GM23338 (cell line): ENCODE data around the gene PKHD1. TPM values are rescaled to one million over a fixed set of nuclear protein-coding genes. Genes with fewer than 3 reads are reported as not detected.

Source experiments
- ATAC-seq: fragments of 200-7000 bp; cut with Tn5 transposase; 3 replicates; pipeline ENCODE4 v1.9.1; 2020
- DNase-seq: peaks from one replicate; pipeline ENCODE4 v3.0.0-alpha.2; 2015; ENCODE audit warnings: low spot score
- H2AFZ ChIP-seq: fragments of 200-600 bp; sonication (generic); 2 replicates; pipeline ENCODE4 v1.8.0; 2016; ENCODE audit warnings: antibody characterized with exemption, mild to moderate bottlenecking, moderate library complexity
- H3F3A ChIP-seq: fragments of 200-600 bp; sonication (generic); replicated peaks from 2 replicates; pipeline ENCODE4 v1.8.0; 2017; ENCODE audit warnings: antibody characterized with exemption, mixed run types, low read depth
- H3K27ac ChIP-seq: fragments of 200-600 bp; sonication (generic); 2 replicates; pipeline ENCODE4 v1.6.1; 2016; ENCODE audit warnings: low read depth
- H3K27me3 ChIP-seq: fragments of 200-600 bp; sonication (generic); 2 replicates; pipeline ENCODE4 v1.8.0; 2016; ENCODE audit warnings: mild to moderate bottlenecking, mixed run types, moderate library complexity; ENCODE audit not compliant: insufficient read depth
- H3K36me3 ChIP-seq: fragments of 200-600 bp; sonication (generic); 2 replicates; pipeline ENCODE4 v1.8.0; 2016; ENCODE audit warnings: mild to moderate bottlenecking; ENCODE audit not compliant: insufficient read depth
- H3K4me1 ChIP-seq: fragments of 200-600 bp; sonication (generic); 2 replicates; pipeline ENCODE4 v1.8.0; 2016; ENCODE audit warnings: mild to moderate bottlenecking, moderate library complexity; ENCODE audit not compliant: insufficient read depth
- H3K4me2 ChIP-seq: fragments of 200-600 bp; sonication (generic); 2 replicates; pipeline ENCODE4 v1.7.1; 2017; ENCODE audit warnings: mixed run types
- H3K4me3 ChIP-seq: fragments of 200-600 bp; sonication (generic); 2 replicates; pipeline ENCODE4 v1.6.1; 2016; ENCODE audit warnings: mixed run types
- H3K79me2 ChIP-seq: fragments of 200-600 bp; sonication (generic); replicated peaks from 2 replicates; pipeline ENCODE4 v1.8.0; 2017; ENCODE audit warnings: mild to moderate bottlenecking; ENCODE audit not compliant: insufficient read depth
- H3K9me2 ChIP-seq: fragments of 200-600 bp; sonication (generic); 2 replicates; pipeline ENCODE4 v1.8.0; 2017; ENCODE audit not compliant: insufficient read depth
- H4K20me1 ChIP-seq: fragments of 200-600 bp; sonication (generic); replicated peaks from 2 replicates; pipeline ENCODE4 v1.8.0; 2017; ENCODE audit warnings: mild to moderate bottlenecking; ENCODE audit not compliant: insufficient read depth
- H3K27ac Mint-ChIP-seq: 2 replicates; pipeline ENCODE4 v1.8.0; 2020; ENCODE audit warnings: inconsistent platforms, mild to moderate bottlenecking, moderate library complexity, mixed read lengths
- H3K27me3 Mint-ChIP-seq: 3 replicates; pipeline ENCODE4 v1.8.0; 2022; ENCODE audit warnings: low read depth, mild to moderate bottlenecking, moderate library complexity, mixed read lengths, inconsistent platforms; ENCODE audit not compliant: insufficient read depth, poor library complexity
- H3K36me3 Mint-ChIP-seq: 3 replicates; pipeline ENCODE4 v1.8.0; 2021; ENCODE audit warnings: low read depth, mild to moderate bottlenecking, inconsistent platforms, moderate library complexity, mixed read lengths
- H3K4me1 Mint-ChIP-seq: 3 replicates; pipeline ENCODE4 v1.8.0; 2020; ENCODE audit warnings: mild to moderate bottlenecking, inconsistent platforms, mixed read lengths
- H3K4me3 Mint-ChIP-seq: 3 replicates; pipeline ENCODE4 v1.8.0; 2021; ENCODE audit warnings: moderate library complexity, mild to moderate bottlenecking, inconsistent platforms, mixed read lengths
- H3K9me3 Mint-ChIP-seq: 3 replicates; pipeline ENCODE4 v1.8.0; 2020; ENCODE audit warnings: moderate library complexity, mild to moderate bottlenecking, inconsistent platforms, mixed read lengths
- CREB1 ChIP-seq: fragments of 250-450 bp; sonication (Bioruptor Pico); IDR thresholded peaks from 2 replicates; pipeline ENCODE4 v1.5.0; 2020; ENCODE audit warnings: low read depth, mild to moderate bottlenecking, moderate library complexity
- EZH2 ChIP-seq: fragments of 200-600 bp; sonication (generic); IDR thresholded peaks from one replicate; pipeline ENCODE4 v1.8.0; 2017; ENCODE audit warnings: antibody characterized with exemption, mild to moderate bottlenecking, low read depth; ENCODE audit not compliant: unreplicated experiment
- EZH2phosphoT487 ChIP-seq: fragments of 200-600 bp; sonication (generic); IDR thresholded peaks from one replicate; pipeline ENCODE4 v1.8.1; 2018; ENCODE audit warnings: antibody characterized with exemption; ENCODE audit not compliant: unreplicated experiment
- JUNB ChIP-seq: IDR thresholded peaks from one replicate; pipeline ENCODE4 v1.6.1; 2016; ENCODE audit warnings: antibody characterized with exemption; ENCODE audit not compliant: unreplicated experiment
- NANOG ChIP-seq: IDR thresholded peaks from 2 replicates; pipeline ENCODE4 v1.6.1; 2016; ENCODE audit warnings: antibody characterized with exemption, borderline replicate concordance
- POLR2AphosphoS5 ChIP-seq: IDR thresholded peaks from 2 replicates; pipeline ENCODE4 v1.6.1; 2016; ENCODE audit warnings: antibody characterized with exemption, low read depth
- STAT1 ChIP-seq: IDR thresholded peaks from one replicate; pipeline ENCODE4 v1.6.1; 2016; ENCODE audit warnings: antibody characterized with exemption; ENCODE audit not compliant: unreplicated experiment
- ZNF114 ChIP-seq: fragments of 250-450 bp; sonication (Bioruptor Pico); IDR thresholded peaks from 2 replicates; pipeline ENCODE4 v1.5.0; 2020; ENCODE audit warnings: mild to moderate bottlenecking, moderate library complexity
- ZNF331 ChIP-seq: fragments of 250-450 bp; sonication (Bioruptor Pico); IDR thresholded peaks from 2 replicates; pipeline ENCODE4 v1.5.0; 2020; ENCODE audit warnings: low read depth, mild to moderate bottlenecking, moderate library complexity
- polyA plus RNA-seq: library from polyadenylated mRNA; unstranded; fragments of >200 nt; fragmentation: Nextera tagmentation; extraction: Ambion mirVana; gene quantifications from 2 replicates; pipeline ENCODE4 v1.2.1, GENCODE V29; 2016
- total RNA-seq: library from RNA; depleted of rRNA; stranded (reverse); fragments of >200 nt; shearing (Covaris generic); gene quantifications from 2 replicates; pipeline ENCODE4 v1.2.3, GENCODE V29; 2014
- TF ChIP-seq, protein P1 (sequence below): IDR thresholded peaks from one replicate; pipeline ENCODE4 v1.6.1; 2018; ENCODE audit warnings: antibody characterized with exemption; ENCODE audit not compliant: unreplicated experiment
- TF ChIP-seq, protein P2 (sequence below): IDR thresholded peaks from 2 replicates; pipeline ENCODE4 v1.6.1; 2016; ENCODE audit warnings: antibody characterized with exemption
- TF ChIP-seq, protein P3 (sequence below), 2 experiments: fragments of 200-600 bp in 1 of 2; sonication (generic) in 1 of 2; conservative IDR thresholded peaks; 2 replicates each; pipeline versions ENCODE4 v1.5.1 to v1.6.1; 2016 to 2017; ENCODE audit warnings: antibody characterized with exemption in 2 of 2, low read depth in 2 of 2, mild to moderate bottlenecking in 2 of 2, moderate library complexity in 1 of 2
- TF ChIP-seq, protein P4 (sequence below): fragments of 250-450 bp; sonication (Bioruptor Pico); IDR thresholded peaks from 2 replicates; pipeline ENCODE4 v1.5.0; 2020; ENCODE audit warnings: mild to moderate bottlenecking, moderate library complexity

Gene PKHD1
- total and polyA plus RNA-seq, 2 experiments from 2014 or later: 0.03 to 0.07 TPM

DNA sequence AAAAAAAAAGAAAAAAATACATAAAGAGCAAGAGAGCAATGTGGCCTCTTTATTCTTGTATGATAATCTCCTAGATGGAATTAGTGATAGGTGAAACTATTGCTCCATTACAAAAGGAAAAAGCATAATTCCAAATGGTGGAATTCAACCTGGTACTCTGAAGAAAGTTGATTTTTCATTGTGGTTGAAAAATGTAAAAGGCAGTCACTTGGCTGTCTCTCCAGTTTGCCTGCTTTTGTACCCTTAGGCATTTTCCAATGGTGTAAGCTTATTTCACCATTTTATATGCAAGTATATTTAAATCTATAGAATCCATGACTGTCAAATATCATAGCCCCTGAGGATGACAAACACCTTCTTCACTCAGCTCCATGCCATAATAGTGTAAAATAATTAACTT is 38.8 kb upstream of the PKHD1 start:
- Mint-ChIP-seq H3K27ac (no peak overlapping the region), H3K27me3 (peaks cover 2% of the 10 kb centered on the region), H3K9me3 (peaks cover 6% of the 10 kb centered on the region; the same call in 2 of the 3 replicates), H3K4me1 (no peaks in the 10 kb centered on the region), H3K4me3 (no peak overlapping the region), H3K36me3 (no peaks in the 10 kb centered on the region)
- H3K4me2 ChIP-seq: no peak overlapping the region
- DNase-seq (no peak), ATAC-seq (no peak)
- H3K36me3 ChIP-seq: no peaks in the 10 kb centered on the region
- H3K27me3 ChIP-seq: no peaks in the 10 kb centered on the region
- no peak for TF ChIP-seq ZNF331 (CRISPR knock-in tag)
- TF ChIP-seq, protein P1, sequence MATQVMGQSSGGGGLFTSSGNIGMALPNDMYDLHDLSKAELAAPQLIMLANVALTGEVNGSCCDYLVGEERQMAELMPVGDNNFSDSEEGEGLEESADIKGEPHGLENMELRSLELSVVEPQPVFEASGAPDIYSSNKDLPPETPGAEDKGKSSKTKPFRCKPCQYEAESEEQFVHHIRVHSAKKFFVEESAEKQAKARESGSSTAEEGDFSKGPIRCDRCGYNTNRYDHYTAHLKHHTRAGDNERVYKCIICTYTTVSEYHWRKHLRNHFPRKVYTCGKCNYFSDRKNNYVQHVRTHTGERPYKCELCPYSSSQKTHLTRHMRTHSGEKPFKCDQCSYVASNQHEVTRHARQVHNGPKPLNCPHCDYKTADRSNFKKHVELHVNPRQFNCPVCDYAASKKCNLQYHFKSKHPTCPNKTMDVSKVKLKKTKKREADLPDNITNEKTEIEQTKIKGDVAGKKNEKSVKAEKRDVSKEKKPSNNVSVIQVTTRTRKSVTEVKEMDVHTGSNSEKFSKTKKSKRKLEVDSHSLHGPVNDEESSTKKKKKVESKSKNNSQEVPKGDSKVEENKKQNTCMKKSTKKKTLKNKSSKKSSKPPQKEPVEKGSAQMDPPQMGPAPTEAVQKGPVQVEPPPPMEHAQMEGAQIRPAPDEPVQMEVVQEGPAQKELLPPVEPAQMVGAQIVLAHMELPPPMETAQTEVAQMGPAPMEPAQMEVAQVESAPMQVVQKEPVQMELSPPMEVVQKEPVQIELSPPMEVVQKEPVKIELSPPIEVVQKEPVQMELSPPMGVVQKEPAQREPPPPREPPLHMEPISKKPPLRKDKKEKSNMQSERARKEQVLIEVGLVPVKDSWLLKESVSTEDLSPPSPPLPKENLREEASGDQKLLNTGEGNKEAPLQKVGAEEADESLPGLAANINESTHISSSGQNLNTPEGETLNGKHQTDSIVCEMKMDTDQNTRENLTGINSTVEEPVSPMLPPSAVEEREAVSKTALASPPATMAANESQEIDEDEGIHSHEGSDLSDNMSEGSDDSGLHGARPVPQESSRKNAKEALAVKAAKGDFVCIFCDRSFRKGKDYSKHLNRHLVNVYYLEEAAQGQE: no peak
- TF ChIP-seq, protein P2, sequence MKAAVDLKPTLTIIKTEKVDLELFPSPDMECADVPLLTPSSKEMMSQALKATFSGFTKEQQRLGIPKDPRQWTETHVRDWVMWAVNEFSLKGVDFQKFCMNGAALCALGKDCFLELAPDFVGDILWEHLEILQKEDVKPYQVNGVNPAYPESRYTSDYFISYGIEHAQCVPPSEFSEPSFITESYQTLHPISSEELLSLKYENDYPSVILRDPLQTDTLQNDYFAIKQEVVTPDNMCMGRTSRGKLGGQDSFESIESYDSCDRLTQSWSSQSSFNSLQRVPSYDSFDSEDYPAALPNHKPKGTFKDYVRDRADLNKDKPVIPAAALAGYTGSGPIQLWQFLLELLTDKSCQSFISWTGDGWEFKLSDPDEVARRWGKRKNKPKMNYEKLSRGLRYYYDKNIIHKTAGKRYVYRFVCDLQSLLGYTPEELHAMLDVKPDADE: no peak
- TF ChIP-seq, protein P3, sequence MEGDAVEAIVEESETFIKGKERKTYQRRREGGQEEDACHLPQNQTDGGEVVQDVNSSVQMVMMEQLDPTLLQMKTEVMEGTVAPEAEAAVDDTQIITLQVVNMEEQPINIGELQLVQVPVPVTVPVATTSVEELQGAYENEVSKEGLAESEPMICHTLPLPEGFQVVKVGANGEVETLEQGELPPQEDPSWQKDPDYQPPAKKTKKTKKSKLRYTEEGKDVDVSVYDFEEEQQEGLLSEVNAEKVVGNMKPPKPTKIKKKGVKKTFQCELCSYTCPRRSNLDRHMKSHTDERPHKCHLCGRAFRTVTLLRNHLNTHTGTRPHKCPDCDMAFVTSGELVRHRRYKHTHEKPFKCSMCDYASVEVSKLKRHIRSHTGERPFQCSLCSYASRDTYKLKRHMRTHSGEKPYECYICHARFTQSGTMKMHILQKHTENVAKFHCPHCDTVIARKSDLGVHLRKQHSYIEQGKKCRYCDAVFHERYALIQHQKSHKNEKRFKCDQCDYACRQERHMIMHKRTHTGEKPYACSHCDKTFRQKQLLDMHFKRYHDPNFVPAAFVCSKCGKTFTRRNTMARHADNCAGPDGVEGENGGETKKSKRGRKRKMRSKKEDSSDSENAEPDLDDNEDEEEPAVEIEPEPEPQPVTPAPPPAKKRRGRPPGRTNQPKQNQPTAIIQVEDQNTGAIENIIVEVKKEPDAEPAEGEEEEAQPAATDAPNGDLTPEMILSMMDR (conservative IDR thresholded peaks at IDR 0.05; ENCODE audit: low read depth in 2 of 2): no peak
- no peak for TF ChIP-seq POLR2AphosphoS5
- TF ChIP-seq EZH2phosphoT487: no peak
- TF ChIP-seq, protein P4, sequence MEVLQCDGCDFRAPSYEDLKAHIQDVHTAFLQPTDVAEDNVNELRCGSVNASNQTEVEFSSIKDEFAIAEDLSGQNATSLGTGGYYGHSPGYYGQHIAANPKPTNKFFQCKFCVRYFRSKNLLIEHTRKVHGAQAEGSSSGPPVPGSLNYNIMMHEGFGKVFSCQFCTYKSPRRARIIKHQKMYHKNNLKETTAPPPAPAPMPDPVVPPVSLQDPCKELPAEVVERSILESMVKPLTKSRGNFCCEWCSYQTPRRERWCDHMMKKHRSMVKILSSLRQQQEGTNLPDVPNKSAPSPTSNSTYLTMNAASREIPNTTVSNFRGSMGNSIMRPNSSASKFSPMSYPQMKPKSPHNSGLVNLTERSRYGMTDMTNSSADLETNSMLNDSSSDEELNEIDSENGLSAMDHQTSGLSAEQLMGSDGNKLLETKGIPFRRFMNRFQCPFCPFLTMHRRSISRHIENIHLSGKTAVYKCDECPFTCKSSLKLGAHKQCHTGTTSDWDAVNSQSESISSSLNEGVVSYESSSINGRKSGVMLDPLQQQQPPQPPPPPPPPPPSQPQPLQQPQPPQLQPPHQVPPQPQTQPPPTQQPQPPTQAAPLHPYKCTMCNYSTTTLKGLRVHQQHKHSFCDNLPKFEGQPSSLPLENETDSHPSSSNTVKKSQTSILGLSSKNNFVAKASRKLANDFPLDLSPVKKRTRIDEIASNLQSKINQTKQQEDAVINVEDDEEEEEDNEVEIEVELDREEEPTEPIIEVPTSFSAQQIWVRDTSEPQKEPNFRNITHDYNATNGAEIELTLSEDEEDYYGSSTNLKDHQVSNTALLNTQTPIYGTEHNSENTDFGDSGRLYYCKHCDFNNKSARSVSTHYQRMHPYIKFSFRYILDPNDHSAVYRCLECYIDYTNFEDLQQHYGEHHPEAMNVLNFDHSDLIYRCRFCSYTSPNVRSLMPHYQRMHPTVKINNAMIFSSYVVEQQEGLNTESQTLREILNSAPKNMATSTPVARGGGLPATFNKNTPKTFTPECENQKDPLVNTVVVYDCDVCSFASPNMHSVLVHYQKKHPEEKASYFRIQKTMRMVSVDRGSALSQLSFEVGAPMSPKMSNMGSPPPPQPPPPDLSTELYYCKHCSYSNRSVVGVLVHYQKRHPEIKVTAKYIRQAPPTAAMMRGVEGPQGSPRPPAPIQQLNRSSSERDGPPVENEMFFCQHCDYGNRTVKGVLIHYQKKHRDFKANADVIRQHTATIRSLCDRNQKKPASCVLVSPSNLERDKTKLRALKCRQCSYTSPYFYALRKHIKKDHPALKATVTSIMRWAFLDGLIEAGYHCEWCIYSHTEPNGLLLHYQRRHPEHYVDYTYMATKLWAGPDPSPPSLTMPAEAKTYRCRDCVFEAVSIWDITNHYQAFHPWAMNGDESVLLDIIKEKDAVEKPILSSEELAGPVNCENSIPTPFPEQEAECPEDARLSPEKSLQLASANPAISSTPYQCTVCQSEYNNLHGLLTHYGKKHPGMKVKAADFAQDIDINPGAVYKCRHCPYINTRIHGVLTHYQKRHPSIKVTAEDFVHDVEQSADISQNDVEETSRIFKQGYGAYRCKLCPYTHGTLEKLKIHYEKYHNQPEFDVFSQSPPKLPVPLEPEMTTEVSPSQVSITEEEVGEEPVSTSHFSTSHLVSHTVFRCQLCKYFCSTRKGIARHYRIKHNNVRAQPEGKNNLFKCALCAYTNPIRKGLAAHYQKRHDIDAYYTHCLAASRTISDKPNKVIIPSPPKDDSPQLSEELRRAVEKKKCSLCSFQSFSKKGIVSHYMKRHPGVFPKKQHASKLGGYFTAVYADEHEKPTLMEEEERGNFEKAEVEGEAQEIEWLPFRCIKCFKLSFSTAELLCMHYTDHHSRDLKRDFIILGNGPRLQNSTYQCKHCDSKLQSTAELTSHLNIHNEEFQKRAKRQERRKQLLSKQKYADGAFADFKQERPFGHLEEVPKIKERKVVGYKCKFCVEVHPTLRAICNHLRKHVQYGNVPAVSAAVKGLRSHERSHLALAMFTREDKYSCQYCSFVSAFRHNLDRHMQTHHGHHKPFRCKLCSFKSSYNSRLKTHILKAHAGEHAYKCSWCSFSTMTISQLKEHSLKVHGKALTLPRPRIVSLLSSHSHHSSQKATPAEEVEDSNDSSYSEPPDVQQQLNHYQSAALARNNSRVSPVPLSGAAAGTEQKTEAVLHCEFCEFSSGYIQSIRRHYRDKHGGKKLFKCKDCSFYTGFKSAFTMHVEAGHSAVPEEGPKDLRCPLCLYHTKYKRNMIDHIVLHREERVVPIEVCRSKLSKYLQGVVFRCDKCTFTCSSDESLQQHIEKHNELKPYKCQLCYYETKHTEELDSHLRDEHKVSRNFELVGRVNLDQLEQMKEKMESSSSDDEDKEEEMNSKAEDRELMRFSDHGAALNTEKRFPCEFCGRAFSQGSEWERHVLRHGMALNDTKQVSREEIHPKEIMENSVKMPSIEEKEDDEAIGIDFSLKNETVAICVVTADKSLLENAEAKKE (CRISPR knock-in tag): no peak
- TF ChIP-seq STAT1: no peak
- no peak for TF ChIP-seq ZNF114
- no peak for TF ChIP-seq JUNB
- TF ChIP-seq CREB1 (CRISPR knock-in tag): no peak
- TF ChIP-seq EZH2: no peak
- TF ChIP-seq NANOG: no peak
- no peaks in the 10 kb centered on the region for H3K79me2 ChIP-seq
- no peaks in the 10 kb centered on the region for H3F3A ChIP-seq
- H3K27ac ChIP-seq: no peak overlapping the region
- H3K4me1 ChIP-seq: no peaks in the 10 kb centered on the region
- no peak overlapping the region for H3K4me3 ChIP-seq
- no peak overlapping the region for H2AFZ ChIP-seq
- 0 out of 2 replicates have a peak, but pooled peaks cover 6% of the 10 kb centered on the region for H3K9me2 ChIP-seq
- H4K20me1 ChIP-seq: no peaks in the 10 kb centered on the region
